ENCODE data around the gene ACSF2.

- TF ChIP-seq CTCF (IDR thresholded peaks at IDR 0.05) (no peak), POLR2AphosphoS5 (IDR thresholded peaks at IDR 0.05) (no peak)
These were observed 22.6 kb downstream of the ACSF2 start for GRCh38 chr17:50448643-50449042.

Data from upper lobe of left lung (tissue), 4 donors.